Endothelial cell of umbilical vein (primary cell): ENCODE measurements around the gene ASPM. TPM values are rescaled to one million over a fixed set of nuclear protein-coding genes. Genes with fewer than 3 reads are reported as not detected.
A peak's percentile ranks its signal among the peaks of the same experiment; 100 is the strongest.

ENCODE experiments used
- BruUV-seq: library from RNA; stranded (reverse); fragments of 400-500 nt; replicated peaks from 2 replicates; lab custom pipeline; 2021; lab: Mats Ljungman, UMichigan
- CTCF ChIA-PET: fragments of 300-600, 350-600 bp; sonication (Branson Sonifier 250); formaldehyde crosslinking; loops from one replicate; lab custom pipeline; 2021; ENCODE audit warnings: antibody characterized with exemption, inconsistent platforms; lab: Charles Lee
- POLR2A ChIA-PET: fragments of 300-600, 350-600 bp; sonication (Branson Sonifier 250); formaldehyde crosslinking; loops from one replicate; lab custom pipeline; 2021; ENCODE audit warnings: antibody characterized with exemption, inconsistent platforms; lab: Charles Lee
- DNase-seq: peaks from one replicate; pipeline ENCODE4 v3.0.0-alpha.2; 2011; ENCODE audit warnings: low read depth, low spot score
- FAIRE-seq: peaks from 2 replicates; lab custom pipeline; 2011; peaks lifted over from hg19 to GRCh38; lab: Jason Lieb, UNC
- H2AFZ ChIP-seq: 2 replicates; pipeline ENCODE4 v1.6.0; 2012; ENCODE audit warnings: low read depth, low read length, control low read depth, inconsistent platforms
- H3K27ac ChIP-seq: 2 replicates; pipeline ENCODE4 v1.5.1; 2011; ENCODE audit warnings: low read depth, mild to moderate bottlenecking, control low read depth, low read length, moderate library complexity; ENCODE audit not compliant: insufficient read depth
- H3K27me3 ChIP-seq, 2 experiments: 2 replicates each; pipeline versions ENCODE4 v1.6.0 to v1.6.1; 2011; ENCODE audit warnings: low read length in 2 of 2, mixed read lengths in 1 of 2; ENCODE audit not compliant: control insufficient read depth in 2 of 2, insufficient read depth in 2 of 2
- H3K36me3 ChIP-seq, 2 experiments: 2 replicates in 1 of 2; 3 replicates in 1 of 2; pipeline ENCODE4 v1.5.1; 2011; ENCODE audit warnings: low read length in 2 of 2, mild to moderate bottlenecking in 1 of 2, moderate library complexity in 1 of 2; ENCODE audit not compliant: control insufficient read depth in 2 of 2, insufficient read depth in 2 of 2; ENCODE audit errors: extremely low read depth in 1 of 2
- H3K4me1 ChIP-seq: 3 replicates; pipeline ENCODE4 v1.5.1; 2011; ENCODE audit warnings: mild to moderate bottlenecking, low read length; ENCODE audit not compliant: control insufficient read depth, insufficient read depth; ENCODE audit errors: extremely low read depth
- H3K4me2 ChIP-seq: 2 replicates; pipeline ENCODE4 v1.6.1; 2011; ENCODE audit warnings: low read length, control low read depth, mixed read lengths; ENCODE audit not compliant: insufficient read depth
- H3K4me3 ChIP-seq, 3 experiments: fragments of 200-600 bp in 1 of 3; sonication (generic), shearing (Covaris generic) in 1 of 3; replicated peaks in 1 of 3; 2 replicates each; pipeline ENCODE4 v1.5.1; 2011 to 2016; ENCODE audit warnings: control low read depth in 3 of 3, low read length in 3 of 3, mild to moderate bottlenecking in 2 of 3, inconsistent platforms in 1 of 3, low read depth in 1 of 3, moderate library complexity in 1 of 3; ENCODE audit not compliant: insufficient read depth in 1 of 3
- H3K79me2 ChIP-seq: 2 replicates; pipeline ENCODE4 v1.6.0; 2012; ENCODE audit warnings: low read length, inconsistent platforms; ENCODE audit not compliant: control insufficient read depth, insufficient read depth
- H3K9ac ChIP-seq: replicated peaks from 2 replicates; pipeline ENCODE3; 2011; ENCODE audit warnings: low read length, control low read depth; ENCODE audit not compliant: insufficient read depth; ENCODE audit errors: extremely low read depth
- H3K9me1 ChIP-seq: replicated peaks from 3 replicates; pipeline ENCODE4 v1.6.0; 2011; ENCODE audit warnings: mild to moderate bottlenecking, low read length; ENCODE audit not compliant: control insufficient read depth, insufficient read depth; ENCODE audit errors: extremely low read depth
- H3K9me3 ChIP-seq: replicated peaks from 2 replicates; pipeline ENCODE4 v1.5.1; 2012; ENCODE audit warnings: low read length, inconsistent platforms; ENCODE audit not compliant: control insufficient read depth, insufficient read depth
- H4K20me1 ChIP-seq: replicated peaks from 2 replicates; pipeline ENCODE3; 2011; ENCODE audit warnings: mild to moderate bottlenecking, low read length; ENCODE audit not compliant: control insufficient read depth, insufficient read depth; ENCODE audit errors: extremely low read depth
- CTCF ChIP-seq, 2 donors: IDR thresholded peaks; 1 replicate in 1 of 2; 2 replicates in 1 of 2; pipeline ENCODE4 v1.5.1; 2011; ENCODE audit warnings: low read length in 2 of 2, mild to moderate bottlenecking in 2 of 2, moderate library complexity in 2 of 2, control low read depth in 1 of 2, inconsistent platforms in 1 of 2, low read depth in 1 of 2; ENCODE audit not compliant: insufficient read depth in 1 of 2; ENCODE audit errors: extremely low read depth in 1 of 2
- EZH2 ChIP-seq: IDR thresholded peaks from 2 replicates; pipeline ENCODE4 v1.6.1; 2012; ENCODE audit warnings: borderline replicate concordance, low read depth, mild to moderate bottlenecking, moderate library complexity, low read length, inconsistent platforms; ENCODE audit not compliant: severe bottlenecking
- FOS ChIP-seq: IDR thresholded peaks from 2 replicates; pipeline ENCODE4 v1.6.1; 2011; ENCODE audit warnings: mild to moderate bottlenecking, low read length, moderate library complexity, borderline replicate concordance; ENCODE audit not compliant: insufficient read depth
- GATA2 ChIP-seq: IDR thresholded peaks from 2 replicates; pipeline ENCODE4 v1.7.0; 2011; ENCODE audit warnings: low read depth, mild to moderate bottlenecking, moderate library complexity, mixed read lengths, low read length; ENCODE audit not compliant: insufficient read length, insufficient read depth
- JUN ChIP-seq: IDR thresholded peaks from 2 replicates; pipeline ENCODE4 v1.6.1; 2011; ENCODE audit warnings: borderline replicate concordance, low read depth; ENCODE audit not compliant: insufficient read length, insufficient read depth
- MAX ChIP-seq: IDR thresholded peaks from 2 replicates; pipeline ENCODE4 v1.6.1; 2011; ENCODE audit not compliant: insufficient read depth, insufficient read length
- MYC ChIP-seq: IDR thresholded peaks from one replicate; pipeline ENCODE4 v1.6.1; 2011; ENCODE audit warnings: mild to moderate bottlenecking, low read depth, low read length
- POLR2A ChIP-seq: IDR thresholded peaks from 2 replicates; pipeline ENCODE4 v1.6.1; 2012; ENCODE audit warnings: low read depth, mild to moderate bottlenecking, control low read depth, low read length
- POLR2AphosphoS5 ChIP-seq: IDR thresholded peaks from 2 replicates; pipeline ENCODE4 v1.6.1; 2012; ENCODE audit warnings: low read depth, mild to moderate bottlenecking, control low read depth, low read length, moderate library complexity; ENCODE audit not compliant: insufficient read depth
- dilution Hi-C: fragments of 300-500 bp; cut with MboI; formaldehyde crosslinking; loops from one replicate; pipeline ENCODE4 v1.15.0; 2019; ENCODE audit warnings: low sequenced_read_pairs; ENCODE audit not compliant: extremely low pct_ligation_motif_present
- intact Hi-C: fragments of 100-400 bp; cut with micrococcal nuclease; formaldehyde crosslinking; loops from one replicate; pipeline ENCODE4 v1.10.0; 2022
- polyA plus RNA-seq, 4 experiments: library from polyadenylated mRNA; depleted of rRNA in 3 of 4; stranded (reverse) in 3 of 4; unstranded in 1 of 4; fragments of >200 nt; gene quantifications; 2 replicates each; pipeline versions ENCODE4 v1.2.1 to v1.2.3, GENCODE V29; 2011 to 2012; ENCODE audit warnings: missing spikeins in 1 of 4
- total RNA-seq: library from RNA; stranded (reverse); gene quantifications from 2 replicates; pipeline ENCODE4 v1.2.3, GENCODE V29; 2021

The ASPM gene
- total and polyA plus RNA-seq, 2 donors (not counting 3 experiments of a cell fraction or from before 2014, with no cell fraction given), result 5.3 to 55.1 TPM

GRCh38 chr1:197178998-197179397, 32.5 kb upstream of the ASPM start:
- H3K27ac ChIP-seq, result peak overlapping the region; percentile 51
- intact Hi-C loops (loop anchor here (10.0 kb wide), 1 partner anchor 354 kb away; no protein-coding TSS in a partner anchor), dilution Hi-C loops (no loop called here)
- TF ChIP-seq POLR2AphosphoS5, result no peak
- TF ChIP-seq POLR2A, result no peak
- no peak for TF ChIP-seq CTCF (IDR thresholded peaks at IDR 0.05; ENCODE audit: extremely low read depth in 1 of 2, insufficient read depth in 1 of 2, low read depth in 1 of 2, low read length in 2 of 2)
- TF ChIP-seq JUN, result no peak
- TF ChIP-seq FOS, result no peak
- TF ChIP-seq MYC, result no peak
- TF ChIP-seq GATA2, result no peak
- no peak for TF ChIP-seq EZH2
- no peak for TF ChIP-seq MAX
- FAIRE-seq (peak; percentile 24), DNase-seq (peak; percentile 48)
- no peak overlapping the region for H3K4me2 ChIP-seq
- H3K9ac ChIP-seq, result peak overlapping the region; percentile 11
- peaks cover 6% of the 10 kb centered on the region for H3K4me1 ChIP-seq
- no TSS peak for BruUV-seq
- ChIA-PET POLR2A (no interaction called here), CTCF (interaction anchor here (0.7 to 3.0 kb wide), 17 partner anchors 11 to 272 kb away, joined by 3 to 105 read pairs (median 5); no protein-coding TSS in a partner anchor)
- H4K20me1 ChIP-seq, result no peaks in the 10 kb centered on the region
- H3K4me3 ChIP-seq, result no peak overlapping the region
- H2AFZ ChIP-seq, result no peak overlapping the region
- no peaks in the 10 kb centered on the region for H3K36me3 ChIP-seq
- H3K79me2 ChIP-seq, result no peaks in the 10 kb centered on the region
- no peaks in the 10 kb centered on the region for H3K27me3 ChIP-seq
- no peaks in the 10 kb centered on the region for H3K9me1 ChIP-seq
- H3K9me3 ChIP-seq, result no peaks in the 10 kb centered on the region
